ENCODE measurements around the gene TNFRSF8. TPM values are rescaled to one million over a fixed set of nuclear protein-coding genes. Genes with fewer than 3 reads are reported as not detected.

The TNFRSF8 gene
- total RNA-seq, 2 experiments from 2014 or later, result 0.14 TPM; not detected in 1

- Mint-ChIP-seq H3K36me3 (ENCODE audit: low read depth) (no peaks in the 10 kb centered on the region), H3K27ac (peak overlapping the region; percentile 96), H3K9me3 (no peaks in the 10 kb centered on the region), H3K4me1 (ENCODE audit: low read depth) (peaks cover 79% of the 10 kb centered on the region), H3K27me3 (no peaks in the 10 kb centered on the region), H3K4me3 (peak overlapping the region; percentile 18)
- intact Hi-C loops (cut with DNase I, micrococcal nuclease), result loop anchor here in 1 of 2 experiments (10.0 kb wide), 1 partner anchor 308 kb away; no protein-coding TSS in a partner anchor
- TF ChIP-seq CTCF (IDR thresholded peaks at IDR 0.05), result no peak
- peaks cover 97% of the 10 kb centered on the region for H3K4me1 ChIP-seq (ENCODE audit: insufficient read depth, low read length)
- DNase-seq (no peak), ATAC-seq (ENCODE audit: poor library complexity) (no peak)
- no peaks in the 10 kb centered on the region for H3K27me3 ChIP-seq (ENCODE audit: control insufficient read depth in 1 of 2, insufficient read depth in 2 of 2, low read length in 2 of 2)
- no peaks in the 10 kb centered on the region for H3K36me3 ChIP-seq (ENCODE audit: insufficient read depth, low read length)
- H3K27ac ChIP-seq (ENCODE audit: low read depth in 1 of 2, low read length in 2 of 2), result peak overlapping the region; percentile 33 to 60
- CTCF ChIA-PET, result interaction anchor here (0.6 to 6.4 kb wide), 4 partner anchors 12 to 152 kb away, joined by 3 to 37 read pairs (median 3); no protein-coding TSS in a partner anchor
- H3K9me3 ChIP-seq (ENCODE audit: control insufficient read depth in 1 of 2, insufficient read depth in 1 of 2, low read length in 2 of 2), result peaks cover 0 to 4% of the 10 kb centered on the region in 2 experiments
- POLR2A ChIA-PET, result no interaction called here
- H3K4me3 ChIP-seq (ENCODE audit: low read length), result no peak overlapping the region
Measured at GRCh38 chr1:12146343-12147112, 83.4 kb downstream of the TNFRSF8 start.

GRCh38 chr1:12147201-12147701 is 84.1 kb downstream of the TNFRSF8 start:
- Histone ChIP-seq H3K36me3 (ENCODE audit: insufficient read depth, low read length) (no peaks in the 10 kb centered on the region), H3K4me1 (ENCODE audit: insufficient read depth, low read length) (peaks cover 100% of the 10 kb centered on the region), H3K9me3 (ENCODE audit: control insufficient read depth in 1 of 2, insufficient read depth in 1 of 2, low read length in 2 of 2) (peaks cover 0 to 4% of the 10 kb centered on the region in 2 experiments), H3K27me3 (ENCODE audit: control insufficient read depth in 1 of 2, insufficient read depth in 2 of 2, low read length in 2 of 2) (no peaks in the 10 kb centered on the region), H3K4me3 (ENCODE audit: low read length) (no peak overlapping the region), H3K27ac (ENCODE audit: low read depth in 1 of 2, low read length in 2 of 2) (peak overlapping the region; percentile 33 to 60)
- peaks cover 86% of the 10 kb centered on the region for H3K4me1 Mint-ChIP-seq (ENCODE audit: low read depth)
- no peaks in the 10 kb centered on the region for H3K27me3 Mint-ChIP-seq
- no peak for ATAC-seq (ENCODE audit: poor library complexity)
- TF ChIP-seq CTCF (IDR thresholded peaks at IDR 0.05), result no peak
- CTCF ChIA-PET, result interaction anchor here (1.1 to 6.4 kb wide), 3 partner anchors 11 to 22 kb away, joined by 3 to 37 read pairs (median 3); no protein-coding TSS in a partner anchor
- peak overlapping the region; percentile 96 for H3K27ac Mint-ChIP-seq
- no peaks in the 10 kb centered on the region for H3K36me3 Mint-ChIP-seq (ENCODE audit: low read depth)
- H3K4me3 Mint-ChIP-seq, result peak overlapping the region; percentile 48
- H3K9me3 Mint-ChIP-seq, result no peaks in the 10 kb centered on the region
- POLR2A ChIA-PET, result interaction anchor here (0.9 to 1.3 kb wide), 2 partner anchors 14 to 22 kb away, joined by 4 read pairs; no protein-coding TSS in a partner anchor
- no peak for DNase-seq
- intact Hi-C loops (cut with DNase I, micrococcal nuclease), result loop anchor here in 1 of 2 experiments (10.0 kb wide), 1 partner anchor 308 kb away; no protein-coding TSS in a partner anchor

GRCh38 chr1:12148160-12148957 is 85.3 kb downstream of the TNFRSF8 start:
- peaks cover 100% of the 10 kb centered on the region for H3K4me1 ChIP-seq (ENCODE audit: insufficient read depth, low read length)
- H3K27me3 ChIP-seq (ENCODE audit: control insufficient read depth in 1 of 2, insufficient read depth in 2 of 2, low read length in 2 of 2), result no peaks in the 10 kb centered on the region
- POLR2A ChIA-PET, result interaction anchor here (0.8 to 3.8 kb wide), 12 partner anchors 9 to 239 kb away, joined by 3 to 62 read pairs (median 11); partner anchors contain the start of gene TNFRSF1B
- peaks cover 0 to 4% of the 10 kb centered on the region in 2 experiments for H3K9me3 ChIP-seq (ENCODE audit: control insufficient read depth in 1 of 2, insufficient read depth in 1 of 2, low read length in 2 of 2)
- H3K4me3 ChIP-seq (ENCODE audit: low read length), result no peak overlapping the region
- intact Hi-C loops (cut with DNase I, micrococcal nuclease), result loop anchor here in 1 of 2 experiments (10.0 kb wide), 1 partner anchor 306 kb away; no protein-coding TSS in a partner anchor
- ATAC-seq (ENCODE audit: poor library complexity), result no peak
- H3K36me3 ChIP-seq (ENCODE audit: insufficient read depth, low read length), result no peaks in the 10 kb centered on the region
- H3K27ac ChIP-seq (ENCODE audit: low read depth in 1 of 2, low read length in 2 of 2), result peak overlapping the region; percentile 58 to 87
- CTCF ChIA-PET, result interaction anchor here (0.6 to 6.4 kb wide), 3 partner anchors 10 to 239 kb away, joined by 3 to 37 read pairs (median 3); no protein-coding TSS in a partner anchor
- peak overlapping the region; percentile 96 for H3K27ac Mint-ChIP-seq
- no peak for TF ChIP-seq CTCF (IDR thresholded peaks at IDR 0.05)
- no peaks in the 10 kb centered on the region for H3K27me3 Mint-ChIP-seq
- peak overlapping the region; percentile 39 for H3K4me3 Mint-ChIP-seq
- H3K36me3 Mint-ChIP-seq (ENCODE audit: low read depth), result no peaks in the 10 kb centered on the region
- DNase-seq, result peak in 1 of 14 experiments; percentile 55
- peaks cover 89% of the 10 kb centered on the region for H3K4me1 Mint-ChIP-seq (ENCODE audit: low read depth)
- H3K9me3 Mint-ChIP-seq, result no peaks in the 10 kb centered on the region

Data from CD4-positive, alpha-beta T cell (primary cell).